Mammary epithelial cell (primary cell): ENCODE measurements around the gene SPDYE1.
"Not testable (repeated sequence)": the region's sequence is repeated elsewhere in the genome, so short reads cannot be mapped to it uniquely, and the experiment has no call there.

Experiments
- CTCF ChIP-seq, 2 donors: IDR thresholded peaks in 1 of 2; conservative IDR thresholded peaks in 1 of 2; 2 replicates each; pipeline ENCODE4 v1.5.1; 2011 to 2012; ENCODE audit warnings: inconsistent platforms in 2 of 2, low read length in 2 of 2, mild to moderate bottlenecking in 2 of 2, control low read depth in 1 of 2, low read depth in 1 of 2; ENCODE audit not compliant: insufficient read depth in 1 of 2; ENCODE audit errors: extremely low read depth in 1 of 2
- EZH2 ChIP-seq: IDR thresholded peaks from 2 replicates; pipeline ENCODE4 v1.6.1; 2012; ENCODE audit warnings: low read length, inconsistent platforms, borderline replicate concordance

- TF ChIP-seq CTCF (conservative IDR thresholded peaks at IDR 0.05 in 1 of 2, IDR thresholded peaks at IDR 0.05 in 1 of 2; ENCODE audit: extremely low read depth in 1 of 2, insufficient read depth in 1 of 2, low read depth in 1 of 2, low read length in 2 of 2); EZH2: not testable (repeated sequence)
Measured at GRCh38 chr7:43987476-43987875, 10.2 kb upstream of the SPDYE1 start.
